Measurements from ENCODE around the gene ZBTB20.

ZBTB20 gene

DNA sequence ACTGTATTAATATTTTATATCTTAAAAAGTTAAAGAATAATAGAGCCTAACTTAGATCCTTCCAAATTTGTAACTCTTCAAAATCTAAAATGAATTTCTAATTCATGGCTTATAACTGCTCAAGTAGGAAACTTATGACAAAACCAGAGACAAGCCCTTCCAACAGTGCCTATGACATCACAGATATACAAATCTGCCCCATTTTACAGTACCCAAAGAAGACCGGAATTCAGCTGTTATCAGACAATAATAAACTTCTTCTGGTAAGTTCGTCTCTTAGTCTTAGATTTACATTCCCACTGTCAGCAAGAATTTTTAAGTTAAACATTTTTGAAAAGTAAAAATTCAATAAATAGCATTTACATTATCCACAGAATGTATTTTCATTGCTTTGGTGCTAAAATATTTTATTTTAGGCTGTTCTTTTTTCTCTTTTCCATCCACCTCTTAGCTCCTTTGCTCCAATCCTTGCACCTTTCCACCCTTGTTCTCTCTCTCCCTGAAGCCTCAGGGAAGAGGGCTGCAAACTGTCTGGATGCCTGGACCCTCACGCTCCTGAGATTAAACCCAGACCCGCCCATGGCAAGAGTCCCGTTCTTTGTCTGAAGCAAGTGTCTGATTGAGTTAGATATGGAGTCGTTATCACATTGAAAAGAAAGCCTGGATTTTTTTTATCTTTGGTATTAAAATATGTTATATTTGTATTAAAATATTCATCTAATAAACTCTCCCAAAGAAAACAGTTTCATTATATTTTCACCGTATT is 312.7 kb downstream of the ZBTB20 start:
- H3K9me2 ChIP-seq (replicated peaks; ENCODE audit: insufficient read depth, low read length): no peaks in the 10 kb centered on the region
- no peak overlapping the region for H3K9ac ChIP-seq (ENCODE audit: low read length)
- H3K27me3 ChIP-seq (replicated peaks; ENCODE audit: insufficient read depth, low read length): no peaks in the 10 kb centered on the region
- H3K27ac ChIP-seq (ENCODE audit: low read length): no peak overlapping the region
- no peaks in the 10 kb centered on the region for H3F3A ChIP-seq (ENCODE audit: insufficient read depth, low read length)
- TF ChIP-seq EZH2 (optimal IDR thresholded peaks at IDR 0.05; ENCODE audit: low read depth, low read length) (no peak), CTCF (IDR thresholded peaks at IDR 0.05; ENCODE audit: low read length) (no peak), EZH2phosphoT487 (IDR thresholded peaks at IDR 0.05; ENCODE audit: low read length) (no peak)
- H3K4me3 ChIP-seq (ENCODE audit: low read length): no peak overlapping the region
- no peaks in the 10 kb centered on the region for H3K9me3 ChIP-seq (replicated peaks; ENCODE audit: insufficient read depth, low read length)
- no peak overlapping the region for H3K4me2 ChIP-seq (ENCODE audit: low read depth, low read length)
- DNase-seq: no peak
- no peaks in the 10 kb centered on the region for H4K20me1 ChIP-seq (ENCODE audit: insufficient read depth, low read length)
- no peaks in the 10 kb centered on the region for H3K4me1 ChIP-seq (ENCODE audit: low read length)
- no peaks in the 10 kb centered on the region for H3K36me3 ChIP-seq (replicated peaks; ENCODE audit: insufficient read depth, low read length)
- H3K79me2 ChIP-seq (ENCODE audit: low read length): no peaks in the 10 kb centered on the region
- H2AFZ ChIP-seq (ENCODE audit: low read length): no peak overlapping the region

GRCh38 chr3:114831861-114832260 is 315.2 kb downstream of the ZBTB20 start:
- Histone ChIP-seq H3F3A (ENCODE audit: insufficient read depth, low read length) (no peaks in the 10 kb centered on the region), H3K36me3 (replicated peaks; ENCODE audit: insufficient read depth, low read length) (no peaks in the 10 kb centered on the region), H3K4me1 (ENCODE audit: low read length) (no peaks in the 10 kb centered on the region), H3K9me3 (replicated peaks; ENCODE audit: insufficient read depth, low read length) (no peaks in the 10 kb centered on the region), H3K9ac (ENCODE audit: low read length) (no peak overlapping the region), H3K4me3 (ENCODE audit: low read length) (no peak overlapping the region), H3K27ac (ENCODE audit: low read length) (no peak overlapping the region), H3K4me2 (ENCODE audit: low read depth, low read length) (no peak overlapping the region), H2AFZ (ENCODE audit: low read length) (no peak overlapping the region), H3K27me3 (replicated peaks; ENCODE audit: insufficient read depth, low read length) (no peaks in the 10 kb centered on the region), H4K20me1 (ENCODE audit: insufficient read depth, low read length) (no peaks in the 10 kb centered on the region), H3K9me2 (replicated peaks; ENCODE audit: insufficient read depth, low read length) (no peaks in the 10 kb centered on the region), H3K79me2 (ENCODE audit: low read length) (no peaks in the 10 kb centered on the region)
- DNase-seq: no peak
- TF ChIP-seq EZH2 (optimal IDR thresholded peaks at IDR 0.05; ENCODE audit: low read depth, low read length): no peak
- no peak for TF ChIP-seq EZH2phosphoT487 (IDR thresholded peaks at IDR 0.05; ENCODE audit: low read length)
- no peak for TF ChIP-seq CTCF (IDR thresholded peaks at IDR 0.05; ENCODE audit: low read length)

DNA sequence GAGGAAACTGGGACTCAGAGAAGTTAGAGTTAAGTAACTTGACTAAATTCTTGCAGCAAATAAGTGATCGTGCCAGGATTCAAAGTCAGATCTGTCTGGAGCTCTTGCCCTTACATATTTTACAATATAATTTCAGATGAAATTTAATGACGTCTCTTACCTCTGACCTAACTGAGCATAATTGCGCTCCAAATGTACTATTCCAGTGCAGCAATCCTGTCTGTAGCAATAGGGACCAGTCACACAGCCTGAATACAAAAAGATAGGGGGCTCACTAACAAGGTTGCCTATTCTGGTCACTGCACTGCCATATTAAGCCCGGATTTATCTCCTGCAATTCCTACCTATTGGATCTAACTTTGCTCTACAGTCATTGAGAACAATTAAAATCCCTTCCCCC is 316.4 kb downstream of the ZBTB20 start:
- H2AFZ ChIP-seq (ENCODE audit: low read length): no peak overlapping the region
- no peaks in the 10 kb centered on the region for H3K9me3 ChIP-seq (replicated peaks; ENCODE audit: insufficient read depth, low read length)
- H3K27ac ChIP-seq (ENCODE audit: low read length): no peak overlapping the region
- no peaks in the 10 kb centered on the region for H4K20me1 ChIP-seq (ENCODE audit: insufficient read depth, low read length)
- H3K4me3 ChIP-seq (ENCODE audit: low read length): no peak overlapping the region
- no peaks in the 10 kb centered on the region for H3K79me2 ChIP-seq (ENCODE audit: low read length)
- no peaks in the 10 kb centered on the region for H3F3A ChIP-seq (ENCODE audit: insufficient read depth, low read length)
- no peaks in the 10 kb centered on the region for H3K36me3 ChIP-seq (replicated peaks; ENCODE audit: insufficient read depth, low read length)
- no peaks in the 10 kb centered on the region for H3K27me3 ChIP-seq (replicated peaks; ENCODE audit: insufficient read depth, low read length)
- no peak overlapping the region for H3K9ac ChIP-seq (ENCODE audit: low read length)
- H3K4me1 ChIP-seq (ENCODE audit: low read length): no peaks in the 10 kb centered on the region
- H3K4me2 ChIP-seq (ENCODE audit: low read depth, low read length): no peak overlapping the region
- H3K9me2 ChIP-seq (replicated peaks; ENCODE audit: insufficient read depth, low read length): no peaks in the 10 kb centered on the region
- DNase-seq: no peak
- TF ChIP-seq CTCF (IDR thresholded peaks at IDR 0.05; ENCODE audit: low read length) (no peak), EZH2phosphoT487 (IDR thresholded peaks at IDR 0.05; ENCODE audit: low read length) (no peak), EZH2 (optimal IDR thresholded peaks at IDR 0.05; ENCODE audit: low read depth, low read length) (no peak)

Measured in MM.1S (cell line).